GM12892 (cell line): ENCODE results near the gene PRDM16.

Source experiments
- POLR2A ChIP-seq: IDR thresholded peaks from 2 replicates; pipeline ENCODE4 v1.6.1; 2011; ENCODE audit warnings: low read depth, low read length, control low read depth
- POLR2AphosphoS5 ChIP-seq: IDR thresholded peaks from 2 replicates; pipeline ENCODE4 v1.6.1; 2011; ENCODE audit warnings: low read depth, low read length, control low read depth

DNA sequence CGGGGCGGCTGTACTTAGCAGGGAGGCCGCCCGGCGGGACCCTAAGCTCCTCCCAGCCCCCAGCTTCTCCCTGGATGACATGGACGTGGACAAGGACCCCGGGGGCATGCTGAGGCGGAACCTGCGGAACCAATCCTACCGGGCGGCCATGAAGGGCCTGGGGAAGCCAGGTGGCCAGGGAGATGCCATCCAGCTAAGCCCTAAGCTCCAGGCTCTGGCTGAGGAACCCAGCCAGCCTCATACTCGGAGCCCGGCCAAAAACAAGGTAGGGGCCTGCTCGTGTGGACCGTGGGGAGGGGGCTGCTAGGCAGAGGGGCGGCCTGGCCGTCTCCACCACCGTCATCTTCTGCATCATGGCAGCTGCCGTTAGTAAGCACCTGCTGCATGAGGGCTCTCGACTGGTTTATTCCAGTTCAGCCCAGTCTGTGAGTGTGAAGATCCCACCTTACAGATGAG, 394.4 kb downstream of the PRDM16 start:
- TF ChIP-seq POLR2A (no peak), POLR2AphosphoS5 (no peak)
